Measurements from ENCODE around the gene DNAJC27. TPM values are rescaled to one million over a fixed set of nuclear protein-coding genes. Genes with fewer than 3 reads are reported as not detected.

The DNAJC27 gene
- polyA plus RNA-seq, 4 donors, result 0.81 to 5.3 (median 1.7) TPM

GRCh38 chr2:24915175-24915574 lies 56.6 kb downstream of the DNAJC27 start:
- peaks cover 0 to 42% (median 0%) of the 10 kb centered on the region in 3 donors for H3K36me3 ChIP-seq (ENCODE audit: control insufficient read depth in 3 of 3, insufficient read depth in 2 of 3, low read depth in 1 of 3, low read length in 3 of 3)
- peak overlapping the region in 2 of 3 donors; percentile 30 to 50 for H3K27ac ChIP-seq (ENCODE audit: low read depth in 1 of 3, low read length in 2 of 3)
- DNase-seq (no peak), FAIRE-seq (no peak)
- H3K27me3 ChIP-seq (ENCODE audit: control insufficient read depth in 3 of 3, insufficient read depth in 3 of 3, low read length in 3 of 3), result no peaks in the 10 kb centered on the region
- 75 to 84% (median 79%) methylated on average over 8 of the region's 8 CpGs for WGBS, 3 donors
- peaks cover 0 to under 1% of the 10 kb centered on the region in 2 donors for H3K9me3 ChIP-seq (ENCODE audit: control insufficient read depth in 2 of 2, insufficient read depth in 1 of 2, low read depth in 1 of 2, low read length in 1 of 2)
- peaks cover 0 to 37% (median 4%) of the 10 kb centered on the region in 3 donors for H3K4me1 ChIP-seq (ENCODE audit: control insufficient read depth in 3 of 3, insufficient read depth in 2 of 3, low read depth in 1 of 3, low read length in 2 of 3)
- H3K4me3 ChIP-seq (ENCODE audit: low read depth in 1 of 3, low read length in 3 of 3), result no peak overlapping the region

GRCh38 chr2:24914713-24915112 lies 57.0 kb downstream of the DNAJC27 start:
- Histone ChIP-seq H3K27ac (ENCODE audit: low read depth in 1 of 3, low read length in 2 of 3) (peak overlapping the region in 1 of 3 donors; percentile 50), H3K4me3 (ENCODE audit: low read depth in 1 of 3, low read length in 3 of 3) (no peak overlapping the region), H3K36me3 (ENCODE audit: control insufficient read depth in 3 of 3, insufficient read depth in 2 of 3, low read depth in 1 of 3, low read length in 3 of 3) (peaks cover 0 to 42% (median 0%) of the 10 kb centered on the region in 3 donors), H3K9me3 (ENCODE audit: control insufficient read depth in 2 of 2, insufficient read depth in 1 of 2, low read depth in 1 of 2, low read length in 1 of 2) (peaks cover 0 to 5% of the 10 kb centered on the region in 2 donors), H3K27me3 (ENCODE audit: control insufficient read depth in 3 of 3, insufficient read depth in 3 of 3, low read length in 3 of 3) (no peaks in the 10 kb centered on the region), H3K4me1 (ENCODE audit: control insufficient read depth in 3 of 3, insufficient read depth in 2 of 3, low read depth in 1 of 3, low read length in 2 of 3) (peaks cover 0 to 37% (median 4%) of the 10 kb centered on the region in 3 donors)
- DNase-seq, result peak; percentile 15 to 82
- 38 to 63% (median 43%) methylated on average over 4 to 5 of the region's 5 CpGs for WGBS, 3 donors
- FAIRE-seq, result no peak

- no peak for FAIRE-seq
- Histone ChIP-seq H3K27me3 (ENCODE audit: control insufficient read depth in 3 of 3, insufficient read depth in 3 of 3, low read length in 3 of 3) (no peaks in the 10 kb centered on the region), H3K4me1 (ENCODE audit: control insufficient read depth in 3 of 3, insufficient read depth in 2 of 3, low read depth in 1 of 3, low read length in 2 of 3) (peaks cover 0 to 33% (median 4%) of the 10 kb centered on the region in 3 donors), H3K27ac (ENCODE audit: low read depth in 1 of 3, low read length in 2 of 3) (no peak overlapping the region), H3K36me3 (ENCODE audit: control insufficient read depth in 3 of 3, insufficient read depth in 2 of 3, low read depth in 1 of 3, low read length in 3 of 3) (peaks cover 0 to 42% (median 0%) of the 10 kb centered on the region in 3 donors), H3K9me3 (ENCODE audit: control insufficient read depth in 2 of 2, insufficient read depth in 1 of 2, low read depth in 1 of 2, low read length in 1 of 2) (peaks cover 0 to 5% of the 10 kb centered on the region in 2 donors), H3K4me3 (ENCODE audit: low read depth in 1 of 3, low read length in 3 of 3) (no peak overlapping the region)
- no peak for DNase-seq
- WGBS, 3 donors, result 83 to 98% (median 93%) methylated on average over 8 to 9 of the region's 9 CpGs
Measured at GRCh38 chr2:24913911-24914310, 57.8 kb downstream of the DNAJC27 start.

GRCh38 chr2:24912986-24913385 lies 58.8 kb downstream of the DNAJC27 start:
- H3K4me1 ChIP-seq (ENCODE audit: control insufficient read depth in 3 of 3, insufficient read depth in 2 of 3, low read depth in 1 of 3, low read length in 2 of 3), result peaks cover 4 to 32% (median 4%) of the 10 kb centered on the region in 3 donors
- peaks cover 0 to 34% (median 0%) of the 10 kb centered on the region in 3 donors for H3K36me3 ChIP-seq (ENCODE audit: control insufficient read depth in 3 of 3, insufficient read depth in 2 of 3, low read depth in 1 of 3, low read length in 3 of 3)
- 45 to 92% (median 77%) methylated on average over 10 of the region's 10 CpGs for WGBS, 3 donors
- H3K4me3 ChIP-seq (ENCODE audit: low read depth in 1 of 3, low read length in 3 of 3), result no peak overlapping the region
- peaks cover 0 to 5% of the 10 kb centered on the region in 2 donors for H3K9me3 ChIP-seq (ENCODE audit: control insufficient read depth in 2 of 2, insufficient read depth in 1 of 2, low read depth in 1 of 2, low read length in 1 of 2)
- no peaks in the 10 kb centered on the region for H3K27me3 ChIP-seq (ENCODE audit: control insufficient read depth in 3 of 3, insufficient read depth in 3 of 3, low read length in 3 of 3)
- peak overlapping the region in 2 of 3 donors; percentile 29 to 75 for H3K27ac ChIP-seq (ENCODE audit: low read depth in 1 of 3, low read length in 2 of 3)
- DNase-seq, result no peak
- FAIRE-seq, result no peak

- DNase-seq (peak in 1 of 2 donors; percentile 68), FAIRE-seq (no peak)
- no peak overlapping the region for H3K4me3 ChIP-seq (ENCODE audit: low read depth in 1 of 3, low read length in 3 of 3)
Measured at GRCh38 chr2:24912523-24912922, 59.2 kb downstream of the DNAJC27 start.

GRCh38 chr2:24910245-24910644 lies 61.5 kb downstream of the DNAJC27 start:
- no peak for FAIRE-seq
- Histone ChIP-seq H3K27ac (ENCODE audit: low read depth in 1 of 3, low read length in 2 of 3) (no peak overlapping the region), H3K4me3 (ENCODE audit: low read depth in 1 of 3, low read length in 3 of 3) (no peak overlapping the region), H3K27me3 (ENCODE audit: control insufficient read depth in 3 of 3, insufficient read depth in 3 of 3, low read length in 3 of 3) (no peaks in the 10 kb centered on the region), H3K4me1 (ENCODE audit: control insufficient read depth in 3 of 3, insufficient read depth in 2 of 3, low read depth in 1 of 3, low read length in 2 of 3) (peaks cover 4 to 31% (median 4%) of the 10 kb centered on the region in 3 donors), H3K36me3 (ENCODE audit: control insufficient read depth in 3 of 3, insufficient read depth in 2 of 3, low read depth in 1 of 3, low read length in 3 of 3) (peaks cover 0 to 23% (median 0%) of the 10 kb centered on the region in 3 donors), H3K9me3 (ENCODE audit: control insufficient read depth in 2 of 2, insufficient read depth in 1 of 2, low read depth in 1 of 2, low read length in 1 of 2) (peaks cover 0 to 5% of the 10 kb centered on the region in 2 donors)
- 96 to 97% (median 97%) methylated on average over 3 of the region's 3 CpGs for WGBS, 3 donors
- no peak for DNase-seq

More at GRCh38 chr2:24912523-24912922, 59.2 kb downstream of the DNAJC27 start:
- H3K4me1 ChIP-seq (ENCODE audit: control insufficient read depth in 3 of 3, insufficient read depth in 2 of 3, low read depth in 1 of 3, low read length in 2 of 3), result peaks cover 4 to 32% (median 4%) of the 10 kb centered on the region in 3 donors
- H3K27me3 ChIP-seq (ENCODE audit: control insufficient read depth in 3 of 3, insufficient read depth in 3 of 3, low read length in 3 of 3), result no peaks in the 10 kb centered on the region
- peaks cover 0 to 5% of the 10 kb centered on the region in 2 donors for H3K9me3 ChIP-seq (ENCODE audit: control insufficient read depth in 2 of 2, insufficient read depth in 1 of 2, low read depth in 1 of 2, low read length in 1 of 2)
- H3K36me3 ChIP-seq (ENCODE audit: control insufficient read depth in 3 of 3, insufficient read depth in 2 of 3, low read depth in 1 of 3, low read length in 3 of 3), result peaks cover 0 to 30% (median 0%) of the 10 kb centered on the region in 3 donors
- H3K27ac ChIP-seq (ENCODE audit: low read depth in 1 of 3, low read length in 2 of 3), result peak overlapping the region in 2 of 3 donors; percentile 36 to 75
- WGBS, 3 donors, result 43 to 77% (median 53%) methylated on average over 7 of the region's 7 CpGs

GRCh38 chr2:24909555-24910177 lies 62.1 kb downstream of the DNAJC27 start:
- peaks cover 2 to 25% (median 4%) of the 10 kb centered on the region in 3 donors for H3K4me1 ChIP-seq (ENCODE audit: control insufficient read depth in 3 of 3, insufficient read depth in 2 of 3, low read depth in 1 of 3, low read length in 2 of 3)
- H3K27me3 ChIP-seq (ENCODE audit: control insufficient read depth in 3 of 3, insufficient read depth in 3 of 3, low read length in 3 of 3), result no peaks in the 10 kb centered on the region
- FAIRE-seq (no peak), DNase-seq (no peak)
- H3K4me3 ChIP-seq (ENCODE audit: low read depth in 1 of 3, low read length in 3 of 3), result no peak overlapping the region
- peaks cover 0 to 5% of the 10 kb centered on the region in 2 donors for H3K9me3 ChIP-seq (ENCODE audit: control insufficient read depth in 2 of 2, insufficient read depth in 1 of 2, low read depth in 1 of 2, low read length in 1 of 2)
- no peak overlapping the region for H3K27ac ChIP-seq (ENCODE audit: low read depth in 1 of 3, low read length in 2 of 3)
- peaks cover 0 to 18% (median 0%) of the 10 kb centered on the region in 3 donors for H3K36me3 ChIP-seq (ENCODE audit: control insufficient read depth in 3 of 3, insufficient read depth in 2 of 3, low read depth in 1 of 3, low read length in 3 of 3)
- 85 to 91% (median 86%) methylated on average over 5 of the region's 5 CpGs for WGBS, 3 donors

- Histone ChIP-seq H3K9me3 (ENCODE audit: control insufficient read depth in 2 of 2, insufficient read depth in 1 of 2, low read depth in 1 of 2, low read length in 1 of 2) (peaks cover 0 to 5% of the 10 kb centered on the region in 2 donors), H3K36me3 (ENCODE audit: control insufficient read depth in 3 of 3, insufficient read depth in 2 of 3, low read depth in 1 of 3, low read length in 3 of 3) (peaks cover 0 to 16% (median 0%) of the 10 kb centered on the region in 3 donors), H3K27ac (ENCODE audit: low read depth in 1 of 3, low read length in 2 of 3) (peak overlapping the region in 1 of 3 donors; percentile 77), H3K4me1 (ENCODE audit: control insufficient read depth in 3 of 3, insufficient read depth in 2 of 3, low read depth in 1 of 3, low read length in 2 of 3) (peaks cover 2 to 14% (median 4%) of the 10 kb centered on the region in 3 donors), H3K4me3 (ENCODE audit: low read depth in 1 of 3, low read length in 3 of 3) (no peak overlapping the region), H3K27me3 (ENCODE audit: control insufficient read depth in 3 of 3, insufficient read depth in 3 of 3, low read length in 3 of 3) (no peaks in the 10 kb centered on the region)
- WGBS, 3 donors, result 34 to 60% (median 42%) methylated on average over 8 of the region's 8 CpGs
- DNase-seq (peak; percentile 35 to 82), FAIRE-seq (no peak)
Measured at GRCh38 chr2:24908461-24908901, 63.3 kb downstream of the DNAJC27 start.

All from small intestine (tissue), 7 donors.